Activated CD4-positive, alpha-beta T cell treated with anti-CD3 and anti-CD28 coated beads, Interleukin-2, amount 10 ng/mL, durations not matched to agents 7 days and 5 days (primary cell): ENCODE measurements around the gene MYLK4. TPM values are rescaled to one million over a fixed set of nuclear protein-coding genes. Genes with fewer than 3 reads are reported as not detected.

Experiments
- CTCF ChIA-PET: fragments of 350-600 bp; sonication (Branson Sonifier 250); formaldehyde crosslinking; loops from one replicate; lab custom pipeline; 2021; ENCODE audit warnings: antibody characterized with exemption; lab: Charles Lee
- POLR2A ChIA-PET: fragments of 350-600 bp; sonication (Branson Sonifier 250); formaldehyde crosslinking; loops from one replicate; lab custom pipeline; 2021; ENCODE audit warnings: antibody characterized with exemption; lab: Charles Lee
- DNase-seq: peaks from one replicate; pipeline ENCODE4 v3.0.0-alpha.2; 2020
- H3K27ac Mint-ChIP-seq: one replicate; pipeline ENCODE4 v1.8.0; 2021; ENCODE audit warnings: mild to moderate bottlenecking, moderate library complexity, mixed read lengths
- H3K27me3 Mint-ChIP-seq: one replicate; pipeline ENCODE4 v1.8.0; 2021; ENCODE audit warnings: mixed read lengths
- H3K36me3 Mint-ChIP-seq: one replicate; pipeline ENCODE4 v1.8.0; 2021; ENCODE audit warnings: low read depth, mixed read lengths
- H3K4me1 Mint-ChIP-seq: one replicate; pipeline ENCODE4 v1.8.0; 2021; ENCODE audit warnings: mixed read lengths
- H3K4me3 Mint-ChIP-seq: one replicate; pipeline ENCODE4 v1.8.0; 2021; ENCODE audit warnings: mild to moderate bottlenecking, moderate library complexity, mixed read lengths
- H3K9me3 Mint-ChIP-seq: one replicate; pipeline ENCODE4 v1.8.0; 2021; ENCODE audit warnings: mixed read lengths
- total RNA-seq, 2 experiments: library from RNA; stranded (reverse); gene quantifications; one replicate each; pipeline ENCODE4 v1.2.3, GENCODE V29; 2021

Gene MYLK4
- total RNA-seq, 2 experiments from 2014 or later: 0.62 to 0.69 TPM

- Mint-ChIP-seq H3K9me3 (no peaks in the 10 kb centered on the region), H3K4me1 (peaks cover 3% of the 10 kb centered on the region), H3K27me3 (peaks cover 8% of the 10 kb centered on the region), H3K4me3 (peak overlapping the region; percentile 63), H3K36me3 (no peaks in the 10 kb centered on the region), H3K27ac (no peak overlapping the region)
- ChIA-PET CTCF (interaction anchor here (0.6 to 2.5 kb wide), 28 partner anchors 9 to 1053 kb away, joined by 3 to 15 read pairs (median 4); no protein-coding TSS in a partner anchor), POLR2A (interaction anchor here (0.5 to 1.0 kb wide), 6 partner anchors 15 to 956 kb away, joined by 3 read pairs; no protein-coding TSS in a partner anchor)
- DNase-seq: peak; percentile 82
These were observed 116.4 kb downstream of the MYLK4 start for GRCh38 chr6:2634139-2634964.

DNA sequence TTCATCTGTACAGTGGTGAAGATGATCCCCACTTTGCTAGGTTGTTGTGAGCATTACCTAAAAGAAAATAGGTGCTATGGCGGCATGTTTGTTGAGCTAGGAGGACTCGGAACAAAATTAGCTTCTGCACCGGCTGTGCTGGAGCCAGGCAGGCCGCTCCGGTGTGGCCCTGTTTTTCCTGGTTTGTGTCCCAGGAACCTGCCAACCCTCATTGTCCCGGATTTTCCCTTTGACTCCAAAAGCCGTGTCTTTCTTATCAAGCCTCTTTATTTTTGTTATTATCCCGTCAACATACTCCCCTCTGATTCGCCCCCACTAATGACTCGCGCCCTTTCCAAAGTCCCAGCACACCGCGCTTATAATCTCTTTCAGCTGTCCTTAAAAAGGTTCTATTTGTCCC, 117.0 kb downstream of the MYLK4 start:
- peaks cover 3% of the 10 kb centered on the region for H3K4me1 Mint-ChIP-seq
- peaks cover 8% of the 10 kb centered on the region for H3K27me3 Mint-ChIP-seq
- no peak for DNase-seq
- H3K27ac Mint-ChIP-seq: no peak overlapping the region
- no peaks in the 10 kb centered on the region for H3K9me3 Mint-ChIP-seq
- ChIA-PET CTCF (interaction anchor here (0.6 to 2.5 kb wide), 22 partner anchors 8 to 1037 kb away, joined by 3 to 15 read pairs (median 4); no protein-coding TSS in a partner anchor), POLR2A (no interaction called here)
- no peaks in the 10 kb centered on the region for H3K36me3 Mint-ChIP-seq
- H3K4me3 Mint-ChIP-seq: no peak overlapping the region

- Mint-ChIP-seq H3K9me3 (no peaks in the 10 kb centered on the region), H3K4me3 (peak overlapping the region; percentile 17), H3K27ac (no peak overlapping the region), H3K36me3 (no peaks in the 10 kb centered on the region), H3K27me3 (peaks cover 8% of the 10 kb centered on the region), H3K4me1 (peaks cover 3% of the 10 kb centered on the region)
- CTCF ChIA-PET: interaction anchor here (1.2 to 1.3 kb wide), 2 partner anchors 10 to 109 kb away, joined by 3 read pairs; no protein-coding TSS in a partner anchor
- DNase-seq: no peak
- POLR2A ChIA-PET: no interaction called here
These were observed 117.6 kb downstream of the MYLK4 start for GRCh38 chr6:2632976-2633584.

GRCh38 chr6:2632368-2632767, 118.4 kb downstream of the MYLK4 start:
- no peaks in the 10 kb centered on the region for H3K36me3 Mint-ChIP-seq
- POLR2A ChIA-PET: no interaction called here
- no peak for DNase-seq
- H3K27me3 Mint-ChIP-seq: peaks cover 8% of the 10 kb centered on the region
- CTCF ChIA-PET: interaction anchor here (1.2 to 1.3 kb wide), 2 partner anchors 11 to 108 kb away, joined by 3 read pairs; no protein-coding TSS in a partner anchor
- H3K9me3 Mint-ChIP-seq: no peaks in the 10 kb centered on the region
- peaks cover 3% of the 10 kb centered on the region for H3K4me1 Mint-ChIP-seq
- no peak overlapping the region for H3K27ac Mint-ChIP-seq
- no peak overlapping the region for H3K4me3 Mint-ChIP-seq

DNA sequence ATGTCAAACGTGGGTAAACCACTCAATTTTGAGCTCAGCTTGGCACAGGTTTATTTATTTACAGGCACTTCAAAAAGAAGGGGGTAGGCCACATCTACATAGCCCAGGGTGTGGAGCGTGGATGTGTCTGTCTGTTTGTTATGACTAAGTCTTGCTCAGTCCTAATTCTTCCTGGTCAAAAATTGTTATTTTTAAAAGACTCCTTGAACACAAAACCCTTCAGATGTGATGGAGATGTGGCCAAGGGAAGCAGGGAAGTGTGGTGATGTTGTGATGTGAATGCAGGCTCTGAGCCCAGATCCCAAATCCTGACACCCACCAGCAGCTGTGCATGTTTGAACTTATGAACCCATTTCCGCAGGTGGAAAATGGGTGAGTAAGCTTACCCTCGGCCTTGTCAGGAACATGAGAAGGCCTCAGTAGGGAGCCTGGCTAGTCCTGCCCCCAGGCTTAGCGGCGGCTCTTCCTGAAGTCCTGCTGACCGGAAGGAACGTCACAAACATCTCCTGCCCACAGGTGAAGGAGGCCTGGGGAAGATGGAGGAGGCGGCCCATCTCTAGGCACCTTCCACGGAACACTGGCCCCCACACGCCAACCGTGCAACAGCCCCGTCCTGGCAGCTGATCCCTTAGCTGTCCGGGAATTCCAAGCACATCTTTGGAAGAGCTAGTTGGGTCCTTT, 119.7 kb downstream of the MYLK4 start:
- no peak overlapping the region for H3K27ac Mint-ChIP-seq
- CTCF ChIA-PET: interaction anchor here (1.0 kb wide), 1 partner anchor 1035 kb away, joined by 3 read pairs; no protein-coding TSS in a partner anchor
- H3K36me3 Mint-ChIP-seq: no peaks in the 10 kb centered on the region
- DNase-seq: no peak
- POLR2A ChIA-PET: no interaction called here
- no peak overlapping the region for H3K4me3 Mint-ChIP-seq
- no peaks in the 10 kb centered on the region for H3K9me3 Mint-ChIP-seq
- H3K27me3 Mint-ChIP-seq: peaks cover 8% of the 10 kb centered on the region
- H3K4me1 Mint-ChIP-seq: peaks cover 3% of the 10 kb centered on the region

GRCh38 chr6:2630359-2630758, 120.4 kb downstream of the MYLK4 start:
- Mint-ChIP-seq H3K4me3 (no peak overlapping the region), H3K27ac (no peak overlapping the region), H3K27me3 (peaks cover 9% of the 10 kb centered on the region), H3K9me3 (no peaks in the 10 kb centered on the region), H3K36me3 (no peaks in the 10 kb centered on the region), H3K4me1 (peaks cover 3% of the 10 kb centered on the region)
- POLR2A ChIA-PET: no interaction called here
- CTCF ChIA-PET: interaction anchor here (1.0 kb wide), 1 partner anchor 1035 kb away, joined by 3 read pairs; no protein-coding TSS in a partner anchor
- DNase-seq: no peak

DNA sequence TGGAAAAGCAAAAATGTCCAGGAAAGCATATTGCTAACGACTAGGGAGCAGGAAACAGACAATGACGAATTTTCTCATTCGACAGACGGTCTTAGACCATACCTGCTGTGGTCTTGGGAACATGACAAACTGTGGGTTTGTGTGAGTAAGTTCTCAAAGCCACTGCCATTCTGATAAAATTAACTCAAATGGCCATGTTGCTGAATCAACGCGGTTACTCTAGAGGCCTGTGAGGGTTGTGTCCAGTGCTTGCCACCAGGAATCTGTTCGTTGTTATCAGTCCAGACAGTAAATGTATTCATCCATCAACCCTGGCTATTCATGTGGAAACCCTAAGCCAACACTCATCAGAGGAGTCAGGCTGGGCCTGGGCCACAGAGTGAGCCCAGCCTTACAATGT, 124.3 kb downstream of the MYLK4 start:
- no peak overlapping the region for H3K4me3 Mint-ChIP-seq
- no peak overlapping the region for H3K27ac Mint-ChIP-seq
- ChIA-PET CTCF (interaction anchor here (2.1 kb wide), 1 partner anchor 8 kb away, joined by 9 read pairs; no protein-coding TSS in a partner anchor), POLR2A (no interaction called here)
- no peaks in the 10 kb centered on the region for H3K4me1 Mint-ChIP-seq
- no peak for DNase-seq
- no peaks in the 10 kb centered on the region for H3K9me3 Mint-ChIP-seq
- peaks cover 2% of the 10 kb centered on the region for H3K27me3 Mint-ChIP-seq
- no peaks in the 10 kb centered on the region for H3K36me3 Mint-ChIP-seq

DNA sequence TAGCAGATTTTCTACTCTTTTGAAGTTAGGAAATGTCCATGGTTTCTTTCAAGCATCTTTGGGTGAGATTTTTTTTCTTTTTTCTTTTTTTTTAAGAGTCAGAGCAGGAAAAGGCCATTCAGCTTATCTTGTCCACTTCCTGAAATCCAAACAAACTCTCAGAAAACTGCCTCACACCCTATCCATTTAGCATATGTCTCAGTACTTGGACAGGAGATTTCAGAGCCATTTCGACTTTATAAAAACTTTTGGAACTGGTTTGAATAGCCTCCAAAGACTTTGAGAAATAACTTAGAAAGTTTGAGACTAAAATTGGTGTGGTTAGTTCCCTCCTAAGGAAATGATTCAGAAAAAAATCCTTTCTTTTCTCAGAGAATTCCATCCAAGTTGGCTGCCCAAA, 125.1 kb downstream of the MYLK4 start:
- Mint-ChIP-seq H3K36me3 (no peaks in the 10 kb centered on the region), H3K9me3 (no peaks in the 10 kb centered on the region), H3K4me1 (no peaks in the 10 kb centered on the region), H3K27ac (no peak overlapping the region), H3K4me3 (no peak overlapping the region), H3K27me3 (peaks cover 3% of the 10 kb centered on the region)
- DNase-seq: no peak
- POLR2A ChIA-PET: no interaction called here
- CTCF ChIA-PET: interaction anchor here (2.1 kb wide), 1 partner anchor 9 kb away, joined by 9 read pairs; no protein-coding TSS in a partner anchor

DNA sequence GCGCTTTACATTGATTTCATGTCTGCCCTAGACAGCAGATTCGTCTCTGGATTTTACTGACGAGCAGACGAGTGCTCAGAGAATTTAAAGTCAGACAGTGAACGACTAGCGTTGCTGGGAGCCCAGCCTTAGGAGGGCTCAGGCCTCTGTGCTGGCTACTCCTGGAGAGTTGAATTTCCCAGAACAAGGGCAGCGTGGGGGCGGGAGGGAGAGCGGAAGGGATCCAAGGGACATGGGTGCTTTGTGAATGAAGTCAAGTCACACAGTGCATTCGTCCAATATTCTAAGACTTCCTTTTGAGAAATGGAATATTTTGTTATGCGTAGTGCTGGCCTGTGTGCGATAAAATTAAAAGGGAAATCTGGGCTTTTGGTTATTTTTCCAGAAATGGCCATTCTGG, 126.5 kb downstream of the MYLK4 start:
- H3K4me1 Mint-ChIP-seq: no peaks in the 10 kb centered on the region
- no peaks in the 10 kb centered on the region for H3K36me3 Mint-ChIP-seq
- H3K27me3 Mint-ChIP-seq: peaks cover 11% of the 10 kb centered on the region
- H3K4me3 Mint-ChIP-seq: no peak overlapping the region
- no peaks in the 10 kb centered on the region for H3K9me3 Mint-ChIP-seq
- CTCF ChIA-PET: no interaction called here
- H3K27ac Mint-ChIP-seq: no peak overlapping the region
- POLR2A ChIA-PET: no interaction called here
- no peak for DNase-seq

- ChIA-PET POLR2A (no interaction called here), CTCF (no interaction called here)
- Mint-ChIP-seq H3K27ac (no peak overlapping the region), H3K9me3 (no peaks in the 10 kb centered on the region), H3K4me1 (no peaks in the 10 kb centered on the region), H3K36me3 (no peaks in the 10 kb centered on the region), H3K27me3 (peaks cover 15% of the 10 kb centered on the region), H3K4me3 (no peak overlapping the region)
- no peak for DNase-seq
These were observed 127.4 kb downstream of the MYLK4 start for GRCh38 chr6:2623295-2623694.

GRCh38 chr6:2622671-2623070, 128.1 kb downstream of the MYLK4 start:
- Mint-ChIP-seq H3K27me3 (peaks cover 21% of the 10 kb centered on the region), H3K9me3 (no peaks in the 10 kb centered on the region), H3K27ac (no peak overlapping the region), H3K36me3 (no peaks in the 10 kb centered on the region), H3K4me3 (no peak overlapping the region), H3K4me1 (no peaks in the 10 kb centered on the region)
- ChIA-PET CTCF (interaction anchor here (0.6 to 1.1 kb wide), 2 partner anchors 13 to 1448 kb away, joined by 3 to 4 read pairs; no protein-coding TSS in a partner anchor), POLR2A (no interaction called here)
- DNase-seq: no peak

GRCh38 chr6:2619651-2620050, 131.1 kb downstream of the MYLK4 start:
- Mint-ChIP-seq H3K4me1 (no peaks in the 10 kb centered on the region), H3K27ac (no peak overlapping the region), H3K36me3 (no peaks in the 10 kb centered on the region), H3K27me3 (peaks cover 24% of the 10 kb centered on the region), H3K9me3 (no peaks in the 10 kb centered on the region), H3K4me3 (no peak overlapping the region)
- ChIA-PET CTCF (interaction anchor here (0.9 kb wide), 1 partner anchor 15 kb away, joined by 3 read pairs; no protein-coding TSS in a partner anchor), POLR2A (no interaction called here)
- DNase-seq: no peak
